HG03575 (cell line): ENCODE measurements around the gene FRMPD4.

Experiments
- ATAC-seq: cut with Tn5 transposase; IDR thresholded peaks from one replicate; pipeline ENCODE4 v1.9.1; 2021; ENCODE audit not compliant: unreplicated experiment, insufficient number of reproducible peaks, low FRiP score; ENCODE audit errors: extremely low read depth

The FRMPD4 gene

DNA sequence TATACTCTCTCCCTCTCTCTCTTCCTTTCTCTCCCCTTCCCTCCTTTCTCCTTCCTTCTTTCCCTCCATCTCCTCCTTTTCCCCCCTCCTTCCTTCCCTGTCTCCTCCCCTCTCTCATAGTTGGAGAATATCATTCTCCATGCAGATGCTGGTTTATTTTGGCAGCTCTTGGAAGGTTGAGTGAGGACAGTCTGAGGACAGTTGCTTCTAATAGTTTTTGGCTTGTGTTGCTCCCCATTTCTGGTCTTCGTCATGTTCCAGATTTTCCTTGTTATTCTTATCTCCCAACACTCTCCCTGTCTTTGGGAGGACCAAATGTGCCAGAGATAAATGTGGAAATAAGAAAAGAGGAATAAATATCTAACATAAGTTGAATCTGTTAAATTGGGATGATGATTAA, 263.0 kb downstream of the FRMPD4 start:
- ATAC-seq: no peak

DNA sequence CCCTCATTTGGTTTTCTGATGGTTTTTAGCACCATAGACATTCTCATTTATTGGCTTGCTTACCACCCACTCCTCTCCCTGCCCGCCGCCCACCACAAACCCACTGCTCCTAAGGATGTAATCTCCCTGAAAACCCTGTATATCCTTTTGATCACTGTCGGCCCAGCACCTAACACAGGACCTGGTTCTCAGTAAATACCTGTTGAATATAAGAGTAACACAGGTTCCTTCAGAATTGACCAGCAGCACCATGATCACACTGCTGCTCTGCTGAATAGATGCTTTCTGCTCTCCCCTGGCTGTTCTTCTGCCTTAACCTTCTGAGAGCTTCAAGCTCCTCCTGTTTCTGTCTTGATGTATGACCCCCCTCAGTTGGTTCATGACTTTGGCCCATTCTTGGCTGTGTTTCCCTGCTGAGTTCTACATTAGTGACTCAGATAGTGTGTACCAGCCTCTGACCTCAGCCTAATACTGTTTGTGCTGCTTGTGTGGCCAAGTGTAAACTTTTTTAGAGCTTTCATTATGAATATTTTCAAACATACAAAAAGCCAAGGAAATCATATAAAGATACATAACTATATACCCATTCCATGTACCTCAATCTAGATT, 265.3 kb downstream of the FRMPD4 start:
- ATAC-seq: no peak

- no peak for ATAC-seq
These were observed 267.0 kb downstream of the FRMPD4 start for GRCh38 chrX:12405306-12405705.

- ATAC-seq: no peak
These were observed 272.2 kb downstream of the FRMPD4 start for GRCh38 chrX:12410523-12410922.

GRCh38 chrX:12411831-12412230, 273.6 kb downstream of the FRMPD4 start:
- ATAC-seq: no peak

GRCh38 chrX:12412561-12412960, 274.3 kb downstream of the FRMPD4 start:
- no peak for ATAC-seq

- ATAC-seq: no peak
These were observed 281.3 kb downstream of the FRMPD4 start for GRCh38 chrX:12419591-12419990.

DNA sequence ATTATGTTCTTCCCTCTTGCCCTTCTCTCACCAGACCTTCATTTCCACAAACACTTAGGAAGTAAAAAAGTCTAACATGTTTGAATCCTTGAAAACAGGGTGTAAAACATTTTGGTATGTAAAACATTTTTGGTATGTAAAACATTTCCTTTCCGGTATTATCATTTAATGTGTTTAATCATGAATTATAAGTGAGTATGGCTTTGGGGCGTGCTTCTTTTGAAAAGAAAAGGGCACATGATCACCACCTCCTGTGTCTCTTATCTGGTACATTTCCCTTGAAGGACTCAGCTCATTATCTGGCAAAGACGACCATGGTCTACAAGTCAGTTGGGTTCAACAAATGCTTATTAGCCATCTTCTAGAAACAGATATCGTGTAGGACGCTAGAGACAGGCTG, 283.6 kb downstream of the FRMPD4 start:
- no peak for ATAC-seq

- ATAC-seq: no peak
These were observed 285.1 kb downstream of the FRMPD4 start for GRCh38 chrX:12423346-12423745.

GRCh38 chrX:12425496-12425895, 287.2 kb downstream of the FRMPD4 start:
- no peak for ATAC-seq

GRCh38 chrX:12426420-12426819, 288.1 kb downstream of the FRMPD4 start:
- ATAC-seq: no peak

DNA sequence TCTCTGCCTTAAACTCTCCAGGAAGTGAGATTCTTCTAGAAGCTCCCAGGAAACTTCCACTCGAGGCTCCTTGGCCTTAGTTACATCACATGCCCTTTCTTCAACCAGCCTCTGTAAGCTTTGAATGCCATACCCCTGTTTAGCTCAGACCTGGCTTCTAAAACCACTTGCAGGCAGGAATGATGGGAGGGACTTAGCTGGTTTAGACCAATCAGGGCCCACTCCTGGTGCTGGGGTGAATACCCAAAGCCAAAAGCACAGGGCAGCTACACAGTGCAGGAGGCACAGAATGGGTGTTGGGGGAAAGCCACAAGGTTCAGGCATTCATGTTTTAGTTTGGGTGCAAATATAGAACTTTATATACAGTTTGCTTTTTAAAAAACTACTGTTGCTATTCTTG, 296.2 kb downstream of the FRMPD4 start:
- no peak for ATAC-seq

DNA sequence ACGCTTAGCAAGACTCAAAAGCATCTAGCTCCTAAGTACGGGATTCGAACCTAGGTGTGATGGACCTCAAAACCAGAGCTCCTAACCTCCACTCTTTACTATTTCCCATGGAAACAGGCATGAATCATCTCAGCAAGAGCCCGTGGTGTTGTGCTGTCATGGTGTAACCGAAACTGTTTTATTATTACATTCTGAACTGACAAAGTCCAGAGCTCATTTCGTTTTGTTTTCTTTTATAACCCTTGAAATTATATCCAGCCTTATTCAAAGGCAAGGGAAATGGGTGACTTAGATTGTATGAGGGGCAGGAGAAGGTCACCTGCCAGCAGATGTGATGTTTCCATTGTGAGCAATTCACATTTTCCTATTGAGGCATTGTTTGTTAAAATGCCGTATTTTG, 301.1 kb downstream of the FRMPD4 start:
- ATAC-seq: no peak

- no peak for ATAC-seq
These were observed 302.0 kb downstream of the FRMPD4 start for GRCh38 chrX:12440246-12440645.

DNA sequence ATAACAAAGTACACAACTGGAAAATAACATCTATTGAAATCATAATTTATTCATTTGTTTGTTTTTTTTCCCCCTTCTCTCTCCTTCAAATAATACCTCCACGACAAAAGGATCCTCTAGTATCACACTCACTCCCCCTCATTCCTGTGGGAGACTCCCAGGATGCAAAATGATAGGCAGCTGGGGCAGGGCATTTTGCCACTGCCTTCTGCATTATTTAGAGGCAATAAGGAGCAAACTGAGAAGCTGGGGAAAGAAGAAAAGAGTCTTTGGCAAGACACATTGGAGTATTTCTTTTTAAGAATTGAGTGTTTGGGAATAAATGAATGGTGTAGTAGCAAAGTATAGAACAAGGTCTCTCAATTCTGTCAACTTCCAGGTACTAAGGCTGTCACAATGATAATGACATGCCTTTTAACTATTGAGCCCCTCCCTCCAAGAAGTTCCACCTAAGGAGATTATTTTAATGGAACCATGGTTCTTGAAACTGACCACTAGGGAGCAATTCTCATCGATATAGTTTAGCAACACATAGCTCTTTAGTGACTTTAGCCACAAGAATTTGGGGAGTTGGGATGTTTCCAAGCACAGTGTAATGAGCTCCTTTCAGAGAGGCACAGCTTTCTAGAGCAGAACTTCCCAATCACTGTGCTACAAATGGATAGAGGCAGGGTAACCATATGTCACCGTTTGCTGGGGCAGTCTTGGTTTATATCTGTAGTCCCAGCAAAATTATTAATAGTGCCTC, 303.3 kb downstream of the FRMPD4 start:
- ATAC-seq: no peak

DNA sequence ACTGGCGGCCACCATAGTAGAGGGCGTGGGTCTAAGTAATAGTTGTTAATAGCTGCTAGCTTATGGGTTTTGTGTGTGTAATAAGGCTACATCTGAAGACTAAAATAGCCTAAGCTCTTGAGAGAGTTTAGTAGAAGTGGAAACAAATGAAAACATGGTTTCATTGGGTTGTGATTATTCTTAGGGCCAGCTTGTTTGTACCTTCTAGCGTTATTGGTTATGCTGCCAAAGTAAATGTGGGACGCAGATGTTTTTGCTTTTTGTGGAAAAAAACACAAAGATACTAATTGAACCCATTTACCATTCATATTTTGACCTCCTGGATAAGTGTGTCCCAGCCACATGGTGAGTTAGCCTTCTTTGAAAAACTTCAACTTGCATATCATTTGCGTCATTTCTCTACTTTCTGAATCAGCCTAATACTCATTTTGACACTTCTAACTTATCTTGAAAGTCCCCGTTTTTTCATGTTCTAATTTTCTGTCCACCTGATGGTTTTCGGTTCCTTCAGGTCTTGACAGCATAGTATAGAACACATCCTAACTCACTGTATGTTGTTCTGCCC, 305.3 kb downstream of the FRMPD4 start:
- peak; percentile 86 for ATAC-seq

GRCh38 chrX:12446342-12447075, 308.2 kb downstream of the FRMPD4 start:
- ATAC-seq: no peak

- ATAC-seq: no peak
These were observed 309.3 kb downstream of the FRMPD4 start for GRCh38 chrX:12447448-12448064.

DNA sequence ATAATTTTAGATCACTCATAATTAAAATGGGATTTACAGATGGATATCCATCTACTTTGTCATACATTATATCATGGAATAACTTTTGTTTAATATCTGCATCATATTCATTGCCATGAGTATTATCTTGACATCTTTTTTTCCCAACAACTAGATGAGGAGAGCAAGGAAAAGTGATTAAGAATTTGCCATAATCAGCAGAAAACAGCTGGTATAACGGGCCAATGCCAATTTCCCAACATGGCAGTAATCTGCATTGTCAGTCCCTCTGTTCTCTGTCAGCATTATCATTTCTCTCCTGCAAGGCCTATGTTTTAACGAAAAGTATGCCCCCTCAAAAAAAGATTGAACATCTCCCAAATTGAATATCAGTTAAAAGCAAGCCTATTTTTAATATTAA, 314.0 kb downstream of the FRMPD4 start:
- no peak for ATAC-seq
